Activated naive CD4-positive, alpha-beta T cell treated with anti-CD3 and anti-CD28 coated beads for 36 hours (primary cell): ENCODE results near the gene INO80B. TPM values are rescaled to one million over a fixed set of nuclear protein-coding genes. Genes with fewer than 3 reads are reported as not detected.
"Not testable (repeated sequence)": the region's sequence is repeated elsewhere in the genome, so short reads cannot be mapped to it uniquely, and the experiment has no call there.

Experiments used
- CTCF ChIA-PET: fragments of 350-600 bp; sonication (Branson Sonifier 250); formaldehyde crosslinking; loops from one replicate; lab custom pipeline; 2021; ENCODE audit warnings: antibody characterized with exemption; lab: Charles Lee
- DNase-seq: peaks from one replicate; pipeline ENCODE4 v3.0.0-alpha.2; 2020
- H3K27ac Mint-ChIP-seq: one replicate; pipeline ENCODE4 v1.8.0; 2021; ENCODE audit warnings: mild to moderate bottlenecking, mixed read lengths
- H3K27me3 Mint-ChIP-seq: one replicate; pipeline ENCODE4 v1.8.0; 2021; ENCODE audit warnings: low read depth, mixed read lengths
- H3K36me3 Mint-ChIP-seq: one replicate; pipeline ENCODE4 v1.8.0; 2021; ENCODE audit warnings: low read depth, mixed read lengths
- H3K4me1 Mint-ChIP-seq: one replicate; pipeline ENCODE4 v1.8.0; 2021; ENCODE audit warnings: low read depth, mixed read lengths
- H3K4me3 Mint-ChIP-seq: one replicate; pipeline ENCODE4 v1.8.0; 2021; ENCODE audit warnings: mild to moderate bottlenecking, moderate library complexity, mixed read lengths
- H3K9me3 Mint-ChIP-seq: one replicate; pipeline ENCODE4 v1.8.0; 2021; ENCODE audit warnings: mixed read lengths
- intact Hi-C: fragments of 100-400 bp; cut with micrococcal nuclease; formaldehyde crosslinking; loops from one replicate; pipeline ENCODE4 v1.15.1; 2023
- total RNA-seq, 2 experiments: library from RNA; stranded (reverse); gene quantifications; one replicate each; pipeline ENCODE4 v1.2.3, GENCODE V29; 2021

The INO80B gene
- total RNA-seq, 2 experiments from 2014 or later: 26.5 to 28.3 TPM

DNA sequence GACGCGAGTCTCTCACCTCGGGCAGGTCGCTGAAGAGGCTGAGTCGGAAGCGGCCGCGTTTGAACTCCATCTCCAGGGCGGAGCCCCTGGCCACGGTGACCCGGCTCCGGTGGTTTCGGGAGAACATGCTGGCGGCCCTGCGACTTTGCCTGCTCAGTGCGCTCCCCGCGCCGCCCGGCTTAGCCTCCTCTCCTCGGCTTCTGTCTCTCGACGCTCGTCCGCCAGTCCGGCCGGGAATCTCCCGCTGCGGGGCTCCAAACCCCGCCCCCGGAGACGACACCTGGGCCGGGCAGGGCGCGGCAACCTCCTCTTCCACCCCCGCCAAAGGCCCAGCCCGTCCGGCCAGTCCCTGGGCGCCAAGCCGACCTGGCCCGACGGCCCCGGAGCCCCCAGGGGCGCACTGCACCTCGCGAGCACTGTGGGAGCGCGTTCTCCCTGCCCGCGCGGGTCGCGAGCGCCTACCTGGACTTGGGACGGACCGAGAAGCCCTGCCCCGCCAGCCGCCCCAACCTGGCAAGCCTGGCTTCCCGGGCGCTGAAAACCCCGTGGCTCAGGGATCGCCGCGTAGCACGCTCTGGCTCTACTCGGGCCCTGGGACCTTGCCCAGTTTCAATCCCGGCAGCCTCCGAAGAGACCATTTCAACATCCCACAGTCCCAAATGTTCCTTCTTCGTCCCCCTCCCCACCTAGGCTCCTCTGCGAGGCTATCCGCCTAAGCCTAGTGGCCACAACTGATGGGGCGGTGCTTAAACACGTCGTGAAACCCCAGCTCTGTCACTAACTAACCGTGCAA lies 13.0 kb upstream of the INO80B start, which contains the start of gene RTKN:
Gene RTKN (minus strand): TSS at position 248 of the 793 bp plus-strand sequence. CDS start 121 bp downstream, at position 127.
- peak within 1 kb of the TSS; percentile 59 for H3K4me3 Mint-ChIP-seq
- H3K27ac Mint-ChIP-seq: no peak within 1 kb of the TSS
- H3K36me3 Mint-ChIP-seq: no peaks in the 10 kb centered on the region
- intact Hi-C loops: loop anchor here (1.0 kb wide), 1 partner anchor 38 kb away; no protein-coding TSS in a partner anchor
- no peaks in the 10 kb centered on the region for H3K9me3 Mint-ChIP-seq
- peak; percentile 68 for DNase-seq
- CTCF ChIA-PET: interaction anchor here (0.5 to 0.7 kb wide), 2 partner anchors 13 to 145 kb away, joined by 3 to 5 read pairs; partner anchors contain the start of gene INO80B
- H3K4me1 Mint-ChIP-seq: peaks cover 15% of the 10 kb centered on the region
- H3K27me3 Mint-ChIP-seq: peaks cover 37% of the 10 kb centered on the region

DNA sequence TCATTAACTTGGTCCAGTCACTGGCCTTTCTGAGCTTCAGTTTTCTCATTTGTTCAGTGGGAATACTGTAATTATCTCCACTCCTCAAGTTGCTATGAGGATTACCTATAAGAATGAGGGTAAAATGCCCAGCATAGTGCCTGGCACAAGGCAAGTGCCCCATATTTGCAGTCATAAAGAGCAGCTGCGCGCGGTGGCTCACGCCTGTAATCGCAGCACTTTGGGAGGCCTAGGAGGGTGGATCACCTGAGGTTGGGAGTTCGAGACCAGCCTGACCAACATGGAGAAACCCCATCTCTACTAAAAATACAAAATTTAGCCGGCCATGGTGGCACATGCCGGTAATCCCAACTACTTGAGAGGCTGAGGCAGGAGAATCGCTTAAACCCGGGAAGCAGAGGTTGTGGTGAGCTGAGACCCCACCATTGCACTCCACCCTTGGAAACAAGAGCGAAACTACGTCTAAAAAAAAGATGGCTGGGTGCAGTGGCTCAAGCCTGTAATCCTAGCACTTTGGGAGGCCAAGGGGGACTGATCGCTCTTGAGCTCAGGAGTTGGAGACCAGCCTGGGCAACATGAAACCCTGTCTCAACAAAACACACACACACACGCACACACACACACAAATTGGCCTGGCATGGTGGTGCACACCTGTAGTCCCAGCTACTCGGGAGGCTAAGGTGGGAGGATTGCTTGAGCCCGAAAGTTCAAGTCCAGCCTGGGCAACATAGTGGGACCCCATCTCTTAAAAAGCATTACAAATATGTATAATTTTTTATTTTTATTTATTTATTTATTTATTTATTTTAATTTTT lies 12.2 kb upstream of the INO80B start:
- H3K36me3 Mint-ChIP-seq, intact Hi-C loops, DNase-seq, H3K27ac Mint-ChIP-seq, H3K9me3 Mint-ChIP-seq: not testable (repeated sequence)
- H3K4me1 Mint-ChIP-seq: peaks cover 15% of the 10 kb centered on the region
- peak overlapping the region; percentile 59 for H3K4me3 Mint-ChIP-seq
- peaks cover 37% of the 10 kb centered on the region for H3K27me3 Mint-ChIP-seq
- CTCF ChIA-PET: interaction anchor here (0.6 to 0.7 kb wide), 2 partner anchors 12 to 147 kb away, joined by 3 read pairs; partner anchors contain the start of gene INO80B

DNA sequence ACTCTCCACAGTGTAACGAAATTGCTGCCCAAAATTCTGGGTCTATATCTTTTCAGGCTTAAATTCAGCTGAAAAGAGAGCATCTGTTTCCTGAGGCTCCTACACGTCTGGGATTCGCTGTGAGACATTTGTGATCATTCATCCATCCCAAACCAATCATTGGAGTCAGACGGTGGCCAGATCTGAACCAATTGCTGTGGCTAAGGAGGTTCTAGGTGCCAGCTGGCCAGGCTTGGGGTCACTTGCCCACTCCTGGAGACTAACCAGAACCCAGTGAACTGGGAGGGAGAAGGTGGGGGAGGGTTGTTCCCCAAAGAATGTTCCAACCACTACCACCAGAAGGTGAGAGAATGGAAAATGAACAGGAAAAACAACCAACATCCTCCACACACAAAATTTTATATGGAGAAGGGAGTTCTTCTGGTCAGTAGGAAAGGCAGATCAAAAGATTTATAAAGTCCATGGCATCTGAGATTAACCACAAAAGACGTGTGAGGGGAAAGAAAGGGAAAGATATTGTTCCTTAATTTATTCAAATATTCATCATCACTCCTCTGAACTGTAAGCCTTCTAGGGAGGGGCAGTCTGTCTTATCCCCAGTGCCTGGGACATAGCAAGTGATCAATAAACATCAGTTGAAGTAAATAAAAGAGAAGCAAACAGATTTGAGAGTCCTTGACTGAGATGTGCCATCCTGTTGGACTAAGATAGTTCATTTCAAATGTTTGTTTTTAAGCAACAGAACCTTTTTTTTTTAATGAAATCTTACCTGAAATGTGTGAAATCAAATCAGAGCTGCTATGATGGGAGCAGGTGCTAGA lies 10.2 kb upstream of the INO80B start:
- Mint-ChIP-seq H3K4me1 (peaks cover 15% of the 10 kb centered on the region), H3K36me3 (no peaks in the 10 kb centered on the region), H3K9me3 (no peaks in the 10 kb centered on the region), H3K27ac (no peak overlapping the region), H3K27me3 (peaks cover 22% of the 10 kb centered on the region), H3K4me3 (no peak overlapping the region)
- no peak for DNase-seq
- intact Hi-C loops: no loop called here
- CTCF ChIA-PET: interaction anchor here (1.1 kb wide), 1 partner anchor 10 kb away, joined by 3 read pairs; the partner anchor contains the start of gene INO80B

DNA sequence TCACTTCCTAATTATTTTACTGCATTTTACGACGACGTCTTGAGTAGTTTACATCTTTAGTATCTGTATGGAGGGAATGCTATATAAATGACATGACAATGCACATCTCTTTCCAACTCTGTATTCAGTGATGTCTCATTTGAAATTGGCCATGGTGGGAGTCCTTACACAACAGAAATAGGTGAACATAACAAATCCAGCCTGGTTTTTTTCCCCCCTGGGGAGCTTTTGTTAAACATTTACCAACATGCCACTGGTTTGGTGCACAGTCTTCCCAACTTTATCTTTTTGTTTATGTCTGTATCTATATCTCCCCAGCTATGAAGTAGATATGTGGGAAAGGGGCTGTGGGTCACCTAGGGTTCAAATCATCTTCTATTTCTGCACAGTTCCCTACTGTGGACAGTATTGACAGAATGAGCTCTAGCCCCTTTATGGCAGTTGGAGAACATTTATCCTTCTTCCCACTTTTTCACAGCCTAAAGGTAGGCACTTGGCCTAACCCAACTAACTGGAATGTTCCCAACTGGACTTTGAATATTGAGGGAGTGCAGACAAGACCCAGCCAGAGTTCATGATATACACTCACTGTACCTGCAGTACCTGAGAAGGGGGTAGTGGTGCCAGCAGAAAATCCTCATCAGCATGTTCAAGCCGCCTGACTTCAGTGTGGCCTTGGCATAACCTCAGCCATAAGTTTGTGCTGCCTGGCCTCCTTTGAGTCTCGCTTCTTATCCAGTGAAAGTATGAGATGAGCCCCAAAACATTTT lies 7.5 kb upstream of the INO80B start:
- peaks cover 1% of the 10 kb centered on the region for H3K4me1 Mint-ChIP-seq
- H3K27me3 Mint-ChIP-seq: peaks cover 8% of the 10 kb centered on the region
- CTCF ChIA-PET: no interaction called here
- intact Hi-C loops: no loop called here
- no peak overlapping the region for H3K27ac Mint-ChIP-seq
- H3K9me3 Mint-ChIP-seq: no peaks in the 10 kb centered on the region
- no peak overlapping the region for H3K4me3 Mint-ChIP-seq
- no peaks in the 10 kb centered on the region for H3K36me3 Mint-ChIP-seq
- no peak for DNase-seq

DNA sequence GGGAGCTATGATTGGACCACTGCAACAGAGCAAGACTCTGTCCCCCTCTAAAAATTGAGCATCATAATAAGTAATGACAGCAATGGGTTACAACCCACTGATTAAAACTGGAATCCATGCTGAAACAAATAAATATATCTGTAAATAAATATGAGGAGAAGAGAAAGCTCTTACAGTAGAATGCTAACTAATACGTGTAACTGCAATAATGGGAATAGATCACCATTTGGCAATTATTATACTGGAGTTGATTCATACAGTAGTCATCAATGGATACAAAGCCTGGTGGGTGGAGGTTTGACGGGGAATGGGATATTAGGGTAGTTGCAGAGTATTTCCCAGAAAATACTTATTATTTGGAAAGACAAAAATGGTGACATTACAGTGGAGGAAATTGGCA lies 6.1 kb upstream of the INO80B start:
- H3K4me3 Mint-ChIP-seq: no peak overlapping the region
- DNase-seq: no peak
- H3K27me3 Mint-ChIP-seq: peaks cover 4% of the 10 kb centered on the region
- no peaks in the 10 kb centered on the region for H3K9me3 Mint-ChIP-seq
- CTCF ChIA-PET: no interaction called here
- no peaks in the 10 kb centered on the region for H3K36me3 Mint-ChIP-seq
- peaks cover 7% of the 10 kb centered on the region for H3K4me1 Mint-ChIP-seq
- H3K27ac Mint-ChIP-seq: no peak overlapping the region
- intact Hi-C loops: no loop called here

DNA sequence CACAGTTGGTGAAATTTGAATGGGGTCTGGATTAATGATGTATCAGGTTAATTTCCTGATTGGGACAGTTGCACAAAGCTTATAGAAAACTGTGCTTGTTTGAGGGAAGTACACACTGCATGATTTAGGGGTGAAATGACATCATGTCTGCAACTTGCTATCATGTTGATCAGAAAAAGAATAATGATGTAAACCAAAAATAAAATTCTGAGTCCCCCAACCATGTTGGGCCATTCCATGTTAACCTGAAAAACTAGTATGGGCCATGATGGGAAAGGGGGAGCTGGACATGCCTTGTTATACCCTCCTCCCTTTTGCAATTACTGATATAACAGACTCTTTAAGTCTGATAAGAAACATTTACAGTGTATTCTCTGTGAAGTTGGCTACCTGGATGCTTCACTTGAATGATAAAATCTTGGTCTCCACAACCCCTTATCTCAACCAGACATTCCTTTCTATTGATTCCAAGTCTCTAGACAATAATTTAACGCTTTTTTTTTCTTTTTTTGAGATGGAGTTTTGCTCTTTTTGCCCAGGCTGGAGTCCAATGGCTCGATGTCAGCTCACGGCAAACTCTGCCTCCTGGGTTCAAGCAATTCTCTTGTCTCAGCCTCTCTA lies 4.2 kb upstream of the INO80B start:
- Mint-ChIP-seq H3K4me3 (no peak overlapping the region), H3K9me3 (no peaks in the 10 kb centered on the region), H3K27ac (no peak overlapping the region), H3K36me3 (no peaks in the 10 kb centered on the region), H3K27me3 (no peaks in the 10 kb centered on the region), H3K4me1 (peaks cover 20% of the 10 kb centered on the region)
- intact Hi-C loops: loop anchor here (10.0 kb wide), 1 partner anchor 1336 kb away; the partner anchor contains the start of gene RAB11FIP5
- no peak for DNase-seq
- CTCF ChIA-PET: no interaction called here

DNA sequence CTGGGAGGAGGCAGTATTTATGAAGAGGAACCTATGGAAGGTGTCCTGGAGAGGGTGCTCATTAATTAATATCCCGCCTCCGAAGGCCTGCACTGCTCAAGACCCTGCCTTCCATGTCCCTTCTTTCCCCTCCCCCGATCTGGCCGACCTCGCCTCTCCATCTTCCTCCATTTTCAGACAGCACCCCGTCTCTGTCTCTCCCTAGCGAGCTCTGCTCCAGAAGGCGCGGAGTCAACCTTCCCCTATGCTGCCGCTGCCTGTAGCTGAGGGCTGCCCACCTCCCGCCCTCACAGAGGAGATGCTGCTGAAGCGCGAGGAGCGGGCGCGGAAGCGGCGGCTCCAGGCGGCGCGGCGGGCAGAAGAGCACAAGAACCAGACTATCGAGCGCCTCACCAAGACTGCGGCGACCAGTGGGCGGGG lies 2.3 kb downstream of the INO80B start:
- no peaks in the 10 kb centered on the region for H3K27me3 Mint-ChIP-seq
- CTCF ChIA-PET: interaction anchor here (1.1 to 2.7 kb wide), 3 partner anchors 10 to 131 kb away, joined by 3 to 6 read pairs (median 5); partner anchors contain the start of genes CCDC142 and TTC31
- H3K27ac Mint-ChIP-seq: peak overlapping the region; percentile 99
- H3K4me3 Mint-ChIP-seq: peak overlapping the region; percentile 92
- no peak for DNase-seq
- H3K4me1 Mint-ChIP-seq: peaks cover 47% of the 10 kb centered on the region
- no peaks in the 10 kb centered on the region for H3K9me3 Mint-ChIP-seq
- intact Hi-C loops: loop anchor here (1.0 to 10.0 kb wide), 7 partner anchors 205 to 1342 kb away; partner anchors contain the start of genes CCT7, DGUOK, HK2 and PRADC1
- peaks cover 9% of the 10 kb centered on the region for H3K36me3 Mint-ChIP-seq

DNA sequence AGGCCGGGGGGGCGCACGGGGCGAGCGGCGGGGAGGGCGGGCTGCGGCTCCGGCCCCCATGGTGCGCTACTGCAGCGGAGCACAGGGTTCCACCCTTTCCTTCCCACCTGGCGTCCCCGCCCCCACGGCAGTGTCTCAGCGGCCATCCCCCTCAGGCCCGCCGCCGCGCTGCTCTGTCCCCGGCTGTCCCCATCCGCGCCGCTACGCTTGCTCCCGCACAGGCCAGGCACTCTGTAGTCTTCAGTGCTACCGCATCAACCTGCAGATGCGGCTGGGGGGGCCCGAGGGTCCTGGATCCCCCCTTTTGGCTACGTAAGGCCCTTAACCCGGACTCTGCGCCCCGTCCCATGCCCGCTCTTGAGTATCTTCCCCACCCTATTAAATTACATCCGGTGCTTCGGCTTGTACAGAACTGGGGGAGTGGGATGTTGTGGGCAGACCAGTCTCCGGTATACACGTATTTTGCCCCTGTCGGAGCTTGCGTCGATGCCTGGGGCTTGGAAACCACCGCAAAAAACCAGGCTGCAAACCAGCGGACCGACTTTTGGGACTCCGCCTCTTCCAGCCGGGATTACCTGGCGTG lies 2.8 kb downstream of the INO80B start:
- Mint-ChIP-seq H3K4me3 (peak overlapping the region; percentile 92), H3K36me3 (peaks cover 9% of the 10 kb centered on the region), H3K27ac (peak overlapping the region; percentile 99), H3K4me1 (peaks cover 44% of the 10 kb centered on the region), H3K9me3 (no peaks in the 10 kb centered on the region), H3K27me3 (no peaks in the 10 kb centered on the region)
- intact Hi-C loops: loop anchor here (1.0 to 10.0 kb wide), 15 partner anchors 15 to 1343 kb away; partner anchors contain the start of genes AUP1, CCT7, DGUOK and DOK1
- CTCF ChIA-PET: interaction anchor here (1.0 to 1.9 kb wide), 4 partner anchors 9 to 130 kb away, joined by 3 to 5 read pairs (median 4); partner anchors contain the start of genes CCDC142 and TTC31
- peak; percentile 79 for DNase-seq

DNA sequence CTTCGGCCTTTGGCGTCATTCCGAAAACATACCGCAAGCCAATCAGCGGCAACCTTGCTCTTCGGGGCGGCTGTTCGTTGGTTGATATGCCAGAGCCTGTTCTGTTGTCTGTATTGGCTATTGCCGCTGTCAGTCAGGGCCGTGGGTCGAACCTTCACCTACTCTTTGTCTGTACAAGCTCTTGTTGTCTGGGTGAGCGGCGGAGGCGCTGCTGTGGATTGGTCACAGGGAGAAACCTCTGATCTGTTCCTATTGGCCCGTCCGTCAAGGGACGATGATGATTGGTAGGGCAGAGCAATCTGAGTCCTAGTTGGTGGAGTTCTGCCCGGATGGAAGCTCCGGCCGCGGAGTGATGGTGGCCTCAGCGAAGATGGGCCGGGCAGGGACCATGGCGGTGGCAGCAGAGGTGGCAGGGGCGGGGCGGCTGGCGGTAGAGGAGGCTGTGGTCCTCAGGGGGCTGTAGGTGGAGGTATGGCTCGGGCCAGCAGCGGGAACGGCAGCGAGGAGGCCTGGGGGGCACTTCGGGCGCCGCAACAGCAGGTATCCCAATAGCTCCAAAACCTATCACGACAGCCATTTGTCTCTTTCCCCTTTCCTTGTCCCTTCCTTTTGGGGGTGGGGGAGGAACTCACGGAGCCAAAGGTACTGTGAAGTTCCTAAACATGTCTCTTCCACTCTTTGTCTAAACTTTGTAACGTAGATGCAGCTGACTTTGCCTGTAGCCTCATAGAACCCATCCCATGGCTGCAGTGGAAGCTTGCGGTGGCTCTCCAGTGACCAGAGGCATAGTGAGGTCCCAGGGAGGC lies 3.4 kb downstream of the INO80B start, which contains the start of gene WBP1:
Gene WBP1 (plus strand): TSS at position 307 of the 806 bp plus-strand sequence. CDS start 165 bp downstream, at position 472.
- Mint-ChIP-seq H3K27ac (peak within 1 kb of the TSS; percentile 99), H3K27me3 (no peaks in the 10 kb centered on the region), H3K36me3 (peaks cover 9% of the 10 kb centered on the region), H3K4me1 (peaks cover 43% of the 10 kb centered on the region), H3K4me3 (peak within 1 kb of the TSS; percentile 92), H3K9me3 (no peaks in the 10 kb centered on the region)
- intact Hi-C loops: loop anchor here (1.0 to 10.0 kb wide), 14 partner anchors 14 to 1344 kb away; partner anchors contain the start of genes AUP1, CCT7, DGUOK and DOK1
- CTCF ChIA-PET: interaction anchor here (0.6 to 1.9 kb wide), 8 partner anchors 8 to 1279 kb away, joined by 3 to 5 read pairs (median 3); partner anchors contain the start of genes CCDC142 and TTC31
- peak; percentile 100 for DNase-seq
